T-cell (primary cell): ENCODE measurements around the gene GRHL3. TPM values are rescaled to one million over a fixed set of nuclear protein-coding genes. Genes with fewer than 3 reads are reported as not detected.
A peak's percentile ranks its signal among the peaks of the same experiment; 100 is the strongest.
"Not testable (repeated sequence)": the region's sequence is repeated elsewhere in the genome, so short reads cannot be mapped to it uniquely, and the experiment has no call there.

Experiments
- ATAC-seq, 4 experiments: fragments of 200-7000 bp in 3 of 4; fragments of 150-1000 bp in 1 of 4; cut with Tn5 transposase; replicated peaks in 1 of 4; 1 replicate in 3 of 4; 2 replicates in 1 of 4; pipeline ENCODE4 v1.10.0; 2021; ENCODE audit warnings: moderate library complexity in 3 of 4, mild to moderate bottlenecking in 2 of 4, moderate number of reproducible peaks in 1 of 4
- CTCF ChIA-PET, 2 donors: fragments of 300-600 bp; sonication (Branson Sonifier 250); formaldehyde crosslinking; loops; one replicate each; lab custom pipeline; 2022; ENCODE audit warnings: antibody characterized with exemption in 2 of 2; lab: Charles Lee
- POLR2A ChIA-PET, 2 donors: fragments of 300-600 bp; sonication (Branson Sonifier 250); formaldehyde crosslinking; loops; one replicate each; lab custom pipeline; 2022; ENCODE audit warnings: antibody characterized with exemption in 2 of 2; lab: Charles Lee
- DNase-seq, 35 experiments: peaks; one replicate each; pipeline versions ENCODE4 v3.0.0 to v3.0.0-alpha.2; 2013 to 2023
- H3K27ac ChIP-seq: one replicate; pipeline ENCODE4 v1.5.1; 2013; ENCODE audit warnings: low read length
- H3K27me3 ChIP-seq, 2 experiments: replicated peaks in 1 of 2; 1 replicate in 1 of 2; 2 replicates in 1 of 2; pipeline versions ENCODE4 v1.6.1 to v1.7.0; 2013; ENCODE audit warnings: low read length in 1 of 2, mixed read lengths in 1 of 2; ENCODE audit not compliant: control insufficient read depth in 2 of 2, insufficient read depth in 2 of 2; ENCODE audit errors: extremely low read depth in 1 of 2
- H3K36me3 ChIP-seq, 2 donors: 1 replicate in 1 of 2; 2 replicates in 1 of 2; pipeline versions ENCODE4 v1.6.1 to v1.7.0; 2013; ENCODE audit warnings: low read length in 1 of 2; ENCODE audit not compliant: control insufficient read depth in 2 of 2, insufficient read depth in 1 of 2; ENCODE audit errors: extremely low read depth in 1 of 2
- H3K4me1 ChIP-seq, 2 experiments: 1 replicate in 1 of 2; 2 replicates in 1 of 2; pipeline versions ENCODE4 v1.6.1 to v1.7.0; 2013; ENCODE audit warnings: low read length in 2 of 2, mixed read lengths in 1 of 2; ENCODE audit not compliant: insufficient read depth in 2 of 2, control insufficient read depth in 1 of 2; ENCODE audit errors: extremely low read depth in 1 of 2
- H3K4me3 ChIP-seq, 2 donors: 1 replicate in 1 of 2; 2 replicates in 1 of 2; pipeline versions ENCODE4 v1.5.1 to v1.7.0; 2013; ENCODE audit warnings: mild to moderate bottlenecking in 2 of 2, low read length in 1 of 2, moderate library complexity in 1 of 2; ENCODE audit not compliant: control insufficient read depth in 1 of 2; ENCODE audit errors: extremely low read depth in 1 of 2
- H3K9me3 ChIP-seq: 2 replicates; pipeline ENCODE4 v1.7.0; 2013
- H3K27ac Mint-ChIP-seq, 2 donors: one replicate each; pipeline ENCODE4 v1.8.0; 2020 to 2021; ENCODE audit warnings: mild to moderate bottlenecking in 2 of 2, mixed read lengths in 2 of 2
- H3K27me3 Mint-ChIP-seq, 2 donors: one replicate each; pipeline ENCODE4 v1.8.0; 2021 to 2022; ENCODE audit warnings: mixed read lengths in 2 of 2
- H3K36me3 Mint-ChIP-seq: one replicate; pipeline ENCODE4 v1.8.0; 2021; ENCODE audit warnings: mixed read lengths
- H3K4me1 Mint-ChIP-seq, 3 donors: one replicate each; pipeline ENCODE4 v1.8.0; 2020 to 2022; ENCODE audit warnings: mixed read lengths in 3 of 3, mild to moderate bottlenecking in 1 of 3
- H3K4me3 Mint-ChIP-seq, 3 donors: one replicate each; pipeline ENCODE4 v1.8.0; 2020 to 2022; ENCODE audit warnings: mild to moderate bottlenecking in 3 of 3, mixed read lengths in 3 of 3, moderate library complexity in 3 of 3
- H3K9me3 Mint-ChIP-seq, 3 donors: one replicate each; pipeline ENCODE4 v1.8.0; 2020 to 2022; ENCODE audit warnings: mixed read lengths in 3 of 3
- WGBS: methylation state at CpG from one replicate; pipeline ENCODE4 v1.1.5; 2013; ENCODE audit warnings: missing lambda C conversion rate; ENCODE audit not compliant: insufficient coverage; 5-methylcytosine and 5-hydroxymethylcytosine counted together
- total RNA-seq, 35 experiments: library from RNA in 6 of 35; stranded (reverse) in 6 of 35; fragments of 120-200 nt in 1 of 35; gene quantifications; one replicate each; pipeline versions ENCODE4 v1.2.1 to v1.2.4 and lab custom pipeline; 2013 to 2026

Gene GRHL3
- total RNA-seq (not detected), total RNA-seq (lab: John Stamatoyannopoulos, UW) (0 to 0.18 (median 0) reads per million in 29 experiments)
- total RNA-seq (2013), result not detected

DNA sequence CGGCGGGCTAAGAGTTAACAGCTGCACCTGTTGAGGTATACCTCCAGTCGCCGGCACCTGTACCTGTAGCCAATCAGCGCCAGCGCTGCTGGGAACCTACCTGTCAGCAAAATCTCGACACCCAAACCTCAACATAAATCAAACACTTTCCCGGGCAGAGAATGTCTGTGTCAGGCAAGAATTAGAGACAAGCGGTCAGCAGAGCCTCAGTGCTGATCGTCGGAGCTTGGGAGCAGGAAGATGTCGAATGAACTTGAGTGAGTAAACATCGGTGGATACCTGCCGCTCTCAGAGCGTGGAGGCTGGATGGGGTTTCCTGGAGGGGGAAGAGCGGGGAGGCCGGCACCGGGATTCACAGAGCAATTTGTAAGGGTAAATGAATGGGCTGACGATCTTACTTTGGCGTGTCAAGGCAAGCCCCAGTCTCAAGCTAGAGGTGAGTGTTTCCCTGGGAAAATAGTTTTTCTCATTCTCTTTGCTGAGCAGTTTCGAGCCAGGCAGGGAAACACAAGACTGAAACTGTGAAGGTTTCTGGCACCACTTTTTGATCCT lies at the start of gene GRHL3:
Gene GRHL3 (plus strand): TSS at position 46 of the 552 bp plus-strand sequence. CDS start 195 bp downstream, at position 241.
- WGBS, result 2% methylated on average over 17 of the region's 21 CpGs
- peaks cover 20 to 48% of the 10 kb centered on the region in 2 experiments for H3K4me1 ChIP-seq
- H3K9me3 ChIP-seq, result no peaks in the 10 kb centered on the region
- DNase-seq, result peak in 21 of 35 experiments; percentile 4 to 39 (median 17)
- H3K27ac ChIP-seq, result no peak within 1 kb of the TSS
- peaks cover 42 to 48% (median 44%) of the 10 kb centered on the region in 3 donors for H3K4me1 Mint-ChIP-seq
- H3K27ac Mint-ChIP-seq, result peak within 1 kb of the TSS in 1 of 2 donors; percentile 32
- H3K4me3 ChIP-seq, result peak within 1 kb of the TSS in 1 of 2 donors; percentile 52
- POLR2A ChIA-PET, result interaction anchor here in 1 of 2 donors (0.5 to 0.6 kb wide), 2 partner anchors 54 to 324 kb away, joined by 3 to 9 read pairs; no protein-coding TSS in a partner anchor
- H3K27me3 ChIP-seq, result peaks cover 3 to 47% of the 10 kb centered on the region in 2 experiments
- CTCF ChIA-PET, result interaction anchor here in 1 of 2 donors (0.8 kb wide), 1 partner anchor 120 kb away, joined by 3 read pairs; no protein-coding TSS in a partner anchor
- no peaks in the 10 kb centered on the region for H3K36me3 ChIP-seq
- ATAC-seq, result peak in 1 of 4 experiments; percentile 12
- no peaks in the 10 kb centered on the region for H3K36me3 Mint-ChIP-seq
- H3K4me3 Mint-ChIP-seq, result peak within 1 kb of the TSS; percentile 32 to 87 (median 59)
- H3K9me3 Mint-ChIP-seq, result no peaks in the 10 kb centered on the region
- peaks cover 13 to 57% of the 10 kb centered on the region in 2 donors for H3K27me3 Mint-ChIP-seq

DNA sequence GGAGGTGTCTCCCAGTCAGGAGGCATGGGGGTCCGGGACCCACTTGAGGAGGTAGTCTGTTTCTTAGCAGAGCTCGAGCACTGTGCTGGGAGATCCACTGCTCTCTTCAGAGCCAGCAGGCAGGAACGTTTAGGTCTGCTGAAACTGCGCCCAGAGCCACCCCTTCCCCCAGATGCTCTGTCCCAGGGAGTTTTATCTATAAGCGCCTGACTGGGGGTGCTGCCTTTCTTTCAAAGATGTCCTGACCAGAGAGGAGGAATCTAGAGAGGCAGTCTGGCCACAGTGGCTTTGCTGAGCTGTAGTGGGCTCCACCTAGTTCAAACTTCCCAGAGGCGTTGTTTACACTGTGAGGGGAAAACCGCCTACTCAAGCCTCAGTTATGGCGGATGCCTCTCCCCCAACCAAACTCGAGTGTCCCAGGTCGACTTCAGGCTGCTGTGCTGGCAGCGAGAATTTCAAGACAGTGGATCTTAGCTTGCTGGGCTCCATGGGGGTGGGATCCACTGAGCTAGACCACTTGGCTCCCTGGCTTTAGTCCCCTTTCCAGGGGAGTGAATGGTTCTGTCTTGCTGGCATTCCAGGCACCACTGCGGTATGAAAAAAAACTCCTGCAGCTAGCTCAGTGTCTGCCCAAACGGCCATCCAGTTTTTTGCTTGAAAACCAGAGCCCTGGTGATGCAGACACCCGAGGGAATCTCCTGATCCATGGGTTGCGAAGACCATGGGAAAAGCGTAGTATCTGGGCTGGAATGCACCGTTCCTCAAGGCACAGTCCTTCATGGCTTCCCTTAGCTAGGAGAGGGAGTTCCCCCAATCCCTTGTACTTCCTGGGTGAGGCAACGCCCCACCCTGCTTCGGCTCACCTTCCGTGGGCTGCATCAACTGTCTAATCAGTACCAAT lies 44.7 kb upstream of the GRHL3 start:
- ATAC-seq, H3K4me3 ChIP-seq, H3K4me1 ChIP-seq, H3K4me1 Mint-ChIP-seq, POLR2A ChIA-PET, H3K9me3 Mint-ChIP-seq, H3K9me3 ChIP-seq, DNase-seq, H3K27ac Mint-ChIP-seq, H3K4me3 Mint-ChIP-seq, H3K36me3 ChIP-seq, H3K36me3 Mint-ChIP-seq, H3K27ac ChIP-seq: not testable (repeated sequence)
- CTCF ChIA-PET, result interaction anchor here in 1 of 2 donors (0.7 kb wide), 1 partner anchor 203 kb away, joined by 3 read pairs; no protein-coding TSS in a partner anchor
- peaks cover 39% of the 10 kb centered on the region in 2 donors for H3K27me3 Mint-ChIP-seq
- WGBS, result 86% methylated on average over 13 of the region's 20 CpGs
- H3K27me3 ChIP-seq, result peaks cover 0 to 27% of the 10 kb centered on the region in 2 experiments

DNA sequence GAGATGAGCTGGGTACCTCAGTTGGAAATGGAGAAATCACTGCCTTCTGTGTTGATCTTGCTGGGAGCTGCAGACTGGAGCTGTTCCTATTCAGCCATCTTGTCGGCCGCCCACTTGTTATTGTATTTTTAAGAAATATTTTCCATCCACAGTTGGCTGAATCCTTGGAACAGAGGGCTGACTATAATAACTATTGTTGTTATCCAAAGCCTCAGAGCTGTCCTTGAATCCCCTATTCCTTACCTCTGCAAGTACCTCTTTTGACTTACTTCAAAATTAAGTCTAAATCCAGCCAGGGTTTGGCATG lies 44.1 kb upstream of the GRHL3 start:
- ChIA-PET POLR2A (no interaction called here), CTCF (no interaction called here)
- H3K9me3 Mint-ChIP-seq, result peaks cover 4 to 10% (median 9%) of the 10 kb centered on the region in 3 donors
- no peak overlapping the region for H3K4me3 ChIP-seq
- no peaks in the 10 kb centered on the region for H3K36me3 ChIP-seq
- peaks cover 0 to 6% (median 3%) of the 10 kb centered on the region in 3 donors for H3K4me1 Mint-ChIP-seq
- peaks cover 0 to 27% of the 10 kb centered on the region in 2 experiments for H3K27me3 ChIP-seq
- no peak overlapping the region for H3K27ac ChIP-seq
- peaks cover 7% of the 10 kb centered on the region for H3K36me3 Mint-ChIP-seq
- no CpG with 5 or more reads among the region's 2 CpGs for WGBS
- H3K4me3 Mint-ChIP-seq, result no peak overlapping the region
- H3K9me3 ChIP-seq, result no peaks in the 10 kb centered on the region
- no peak for ATAC-seq
- peaks cover 0 to 3% of the 10 kb centered on the region in 2 experiments for H3K4me1 ChIP-seq
- H3K27ac Mint-ChIP-seq, result no peak overlapping the region
- H3K27me3 Mint-ChIP-seq, result peaks cover 37% of the 10 kb centered on the region in 2 donors
- no peak for DNase-seq

DNA sequence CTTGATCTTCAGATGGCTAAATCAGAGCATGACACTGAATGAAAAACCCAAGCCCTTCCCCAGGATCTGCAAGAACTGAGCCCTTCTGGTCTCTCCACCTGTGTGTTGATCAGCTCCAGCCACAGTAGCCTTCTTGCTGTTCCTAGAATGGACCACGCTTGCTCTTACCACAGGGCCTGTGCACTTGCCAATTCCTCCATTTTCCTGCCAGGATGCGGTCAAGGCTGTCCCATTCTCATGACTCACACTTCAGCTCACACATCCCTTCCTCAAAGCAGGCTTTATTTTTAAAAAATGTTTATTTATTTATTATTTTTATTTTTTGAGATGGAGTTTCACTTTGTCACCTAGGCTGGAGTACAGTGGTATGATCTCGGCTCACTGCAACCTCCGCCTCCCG lies 43.6 kb upstream of the GRHL3 start:
- Histone ChIP-seq H3K4me1 (peaks cover 0 to 3% of the 10 kb centered on the region in 2 experiments), H3K27ac (no peak overlapping the region), H3K36me3 (no peaks in the 10 kb centered on the region), H3K9me3 (no peaks in the 10 kb centered on the region), H3K4me3 (no peak overlapping the region), H3K27me3 (peaks cover 0 to 27% of the 10 kb centered on the region in 2 experiments)
- DNase-seq, result no peak
- H3K27me3 Mint-ChIP-seq, result peaks cover 32 to 37% of the 10 kb centered on the region in 2 donors
- H3K36me3 Mint-ChIP-seq, result peaks cover 7% of the 10 kb centered on the region
- CTCF ChIA-PET, result no interaction called here
- peaks cover 4 to 10% (median 5%) of the 10 kb centered on the region in 3 donors for H3K9me3 Mint-ChIP-seq
- POLR2A ChIA-PET, result no interaction called here
- H3K4me3 Mint-ChIP-seq, result no peak overlapping the region
- ATAC-seq, result no peak
- WGBS, result 80% methylated on average over 1 of the region's 5 CpGs
- no peak overlapping the region for H3K27ac Mint-ChIP-seq
- H3K4me1 Mint-ChIP-seq, result peaks cover 0 to 6% (median 3%) of the 10 kb centered on the region in 3 donors

DNA sequence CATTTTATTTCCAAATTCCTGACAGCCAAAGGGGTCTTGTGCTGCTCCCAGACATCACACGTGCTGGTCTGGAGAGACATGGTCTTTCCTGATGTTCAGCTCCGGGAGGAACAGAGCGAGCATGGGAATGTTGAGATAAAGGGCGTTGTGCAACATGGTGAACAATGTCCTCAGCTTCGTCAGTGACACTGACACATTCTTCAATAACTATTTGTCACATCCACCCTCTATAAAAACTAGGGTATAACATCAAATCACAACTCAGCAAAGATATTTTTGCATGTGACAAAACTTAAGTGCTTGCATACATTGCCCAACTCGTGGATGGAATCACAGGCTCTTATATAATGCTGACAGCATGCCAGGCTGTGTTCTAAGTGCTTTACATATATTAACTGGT lies 42.4 kb upstream of the GRHL3 start:
- H3K4me3 Mint-ChIP-seq, result no peak overlapping the region
- no peak for ATAC-seq
- Histone ChIP-seq H3K4me1 (peaks cover 0 to 3% of the 10 kb centered on the region in 2 experiments), H3K27ac (no peak overlapping the region), H3K4me3 (no peak overlapping the region), H3K36me3 (no peaks in the 10 kb centered on the region), H3K9me3 (no peaks in the 10 kb centered on the region), H3K27me3 (peaks cover 0 to 27% of the 10 kb centered on the region in 2 experiments)
- peaks cover 0 to 6% (median 3%) of the 10 kb centered on the region in 3 donors for H3K4me1 Mint-ChIP-seq
- H3K27me3 Mint-ChIP-seq, result peaks cover 20 to 31% of the 10 kb centered on the region in 2 donors
- peaks cover 4 to 8% (median 5%) of the 10 kb centered on the region in 3 donors for H3K9me3 Mint-ChIP-seq
- POLR2A ChIA-PET, result no interaction called here
- no peak overlapping the region for H3K27ac Mint-ChIP-seq
- no peak for DNase-seq
- 80% methylated on average over 1 of the region's 6 CpGs for WGBS
- CTCF ChIA-PET, result interaction anchor here in 1 of 2 donors (0.9 kb wide), 1 partner anchor 114 kb away, joined by 4 read pairs; no protein-coding TSS in a partner anchor
- H3K36me3 Mint-ChIP-seq, result peaks cover 7% of the 10 kb centered on the region
